ENCODE measurements around the gene ADAMTS19.

ADAMTS19 gene

GRCh38 chr5:129591508-129592160 is 131.5 kb downstream of the ADAMTS19 start:
- TF ChIP-seq CTCF (IDR thresholded peaks at IDR 0.05) = no peak
- no peak for TF ChIP-seq ZFX (IDR thresholded peaks at IDR 0.05; ENCODE audit: borderline replicate concordance)

GRCh38 chr5:129593525-129593924 is 133.4 kb downstream of the ADAMTS19 start:
- H3K27ac ChIP-seq = no peak overlapping the region
- TF ChIP-seq ZFX (IDR thresholded peaks at IDR 0.05; ENCODE audit: borderline replicate concordance) = no peak
- TF ChIP-seq CTCF (IDR thresholded peaks at IDR 0.05) = no peak

More at GRCh38 chr5:129591508-129592160, 131.5 kb downstream of the ADAMTS19 start:
- H3K27ac ChIP-seq = no peak overlapping the region

GRCh38 chr5:129601576-129601975 is 141.5 kb downstream of the ADAMTS19 start:
- no peak for TF ChIP-seq ZFX (IDR thresholded peaks at IDR 0.05; ENCODE audit: borderline replicate concordance)
- no peak for TF ChIP-seq CTCF (IDR thresholded peaks at IDR 0.05)
- no peak overlapping the region for H3K27ac ChIP-seq

- no peak for TF ChIP-seq CTCF (IDR thresholded peaks at IDR 0.05)
- no peak for TF ChIP-seq ZFX (IDR thresholded peaks at IDR 0.05; ENCODE audit: borderline replicate concordance)
- H3K27ac ChIP-seq = no peak overlapping the region
Observed at GRCh38 chr5:129608350-129608749, 148.3 kb downstream of the ADAMTS19 start.

- no peak overlapping the region for H3K27ac ChIP-seq
- TF ChIP-seq CTCF (IDR thresholded peaks at IDR 0.05) (no peak), ZFX (IDR thresholded peaks at IDR 0.05; ENCODE audit: borderline replicate concordance) (no peak)
Observed at GRCh38 chr5:129609710-129610109, 149.6 kb downstream of the ADAMTS19 start.

- no peak overlapping the region for H3K27ac ChIP-seq
- no peak for TF ChIP-seq ZFX (IDR thresholded peaks at IDR 0.05; ENCODE audit: borderline replicate concordance)
Observed at GRCh38 chr5:129616517-129616916, 156.4 kb downstream of the ADAMTS19 start.

GRCh38 chr5:129617206-129617605 is 157.1 kb downstream of the ADAMTS19 start:
- H3K27ac ChIP-seq = no peak overlapping the region
- no peak for TF ChIP-seq ZFX (IDR thresholded peaks at IDR 0.05; ENCODE audit: borderline replicate concordance)
- no peak for TF ChIP-seq CTCF (IDR thresholded peaks at IDR 0.05)

GRCh38 chr5:129619782-129620181 is 159.7 kb downstream of the ADAMTS19 start:
- H3K27ac ChIP-seq = no peak overlapping the region
- TF ChIP-seq ZFX (IDR thresholded peaks at IDR 0.05; ENCODE audit: borderline replicate concordance) = no peak
- no peak for TF ChIP-seq CTCF (IDR thresholded peaks at IDR 0.05)

All from 22Rv1 (cell line).